HepG2 (cell line): ENCODE data around the gene MYL2. TPM values are rescaled to one million over a fixed set of nuclear protein-coding genes. Genes with fewer than 3 reads are reported as not detected.
A peak's percentile ranks its signal among the peaks of the same experiment; 100 is the strongest.

Experiments used
- ATAC-seq: fragments of 200-7000 bp; cut with Tn5 transposase; 3 replicates; pipeline ENCODE4 v1.9.1; 2020; ENCODE audit warnings: mild to moderate bottlenecking, moderate library complexity
- BruUV-seq: library from RNA; stranded (reverse); fragments of 400-500 nt; replicated peaks from 2 replicates; lab custom pipeline; 2021; lab: Mats Ljungman, UMichigan
- CTCF ChIA-PET: fragments of 300-600 bp; formaldehyde crosslinking; extraction: SDS; loops from one replicate; lab custom pipeline; 2021; ENCODE audit warnings: low total read pairs, inconsistent platforms, low intra/inter-chr PET ratio; lab: Yijun Ruan, JAX
- POLR2A ChIA-PET: fragments of 350-600 bp; sonication (Branson Sonifier 250); formaldehyde crosslinking; loops from one replicate; lab custom pipeline; 2020; ENCODE audit warnings: antibody characterized with exemption, inconsistent platforms; lab: Yijun Ruan, JAX
- DNase-seq: peaks from one replicate; pipeline ENCODE4 v3.0.0-alpha.2; 2015; ENCODE audit warnings: low spot score
- FAIRE-seq: peaks from 3 replicates; lab custom pipeline; 2011; peaks lifted over from hg19 to GRCh38; lab: Jason Lieb, UNC
- H2AFZ ChIP-seq: one replicate; pipeline ENCODE4 v1.6.1; 2011; ENCODE audit warnings: low read length, inconsistent platforms
- H3K27ac ChIP-seq: fragments of 300-600 bp; 3 replicates; pipeline ENCODE4 v1.8.0; 2011; ENCODE audit warnings: mixed run types, mild to moderate bottlenecking, mixed read lengths, low read length, inconsistent platforms; ENCODE audit not compliant: insufficient read depth; ENCODE audit errors: extremely low read length
- H3K27me3 ChIP-seq, 2 experiments: fragments of 200-600 bp in 1 of 2; 2 replicates in 1 of 2; 3 replicates in 1 of 2; pipeline versions ENCODE4 v1.6.0 to v1.8.0; 2011; ENCODE audit warnings: low read length in 2 of 2, mild to moderate bottlenecking in 2 of 2, moderate library complexity in 2 of 2, inconsistent platforms in 1 of 2; ENCODE audit not compliant: insufficient read depth in 2 of 2, control insufficient read depth in 1 of 2
- H3K36me3 ChIP-seq, 2 experiments: fragments of 200-600 bp in 1 of 2; replicated peaks in 1 of 2; 2 replicates in 1 of 2; 3 replicates in 1 of 2; pipeline versions ENCODE4 v1.5.1 to v1.8.0; 2011; ENCODE audit warnings: low read length in 2 of 2, inconsistent platforms in 1 of 2; ENCODE audit not compliant: insufficient read depth in 2 of 2, control insufficient read depth in 1 of 2
- H3K4me1 ChIP-seq: 2 replicates; pipeline ENCODE4 v1.5.1; 2012; ENCODE audit warnings: low read length, inconsistent platforms; ENCODE audit not compliant: insufficient read depth
- H3K4me2 ChIP-seq: 2 replicates; pipeline ENCODE4 v1.6.0; 2011; ENCODE audit warnings: low read depth, low read length, inconsistent platforms
- H3K4me3 ChIP-seq, 3 experiments: fragments of 200-600 bp in 1 of 3; sonication (generic), shearing (Covaris generic) in 1 of 3; replicated peaks in 1 of 3; 2 replicates each; pipeline ENCODE4 v1.5.1; 2011 to 2016; ENCODE audit warnings: low read length in 3 of 3, inconsistent platforms in 2 of 3, low read depth in 2 of 3, mild to moderate bottlenecking in 2 of 3, control low read depth in 1 of 3, mixed read lengths in 1 of 3; ENCODE audit not compliant: insufficient read depth in 1 of 3
- H3K79me2 ChIP-seq: one replicate; pipeline ENCODE4 v1.6.1; 2011; ENCODE audit warnings: low read length, inconsistent platforms; ENCODE audit not compliant: insufficient read depth
- H3K9ac ChIP-seq: 2 replicates; pipeline ENCODE4 v1.6.0; 2011; ENCODE audit warnings: mild to moderate bottlenecking, low read depth, low read length, inconsistent platforms; ENCODE audit not compliant: insufficient read depth
- H3K9me3 ChIP-seq: 2 replicates; pipeline ENCODE4 v1.5.1; 2012; ENCODE audit warnings: mild to moderate bottlenecking, low read length
- H4K20me1 ChIP-seq: 2 replicates; pipeline ENCODE4 v1.6.0; 2011; ENCODE audit warnings: inconsistent platforms, mild to moderate bottlenecking, low read length, moderate library complexity; ENCODE audit not compliant: insufficient read depth
- CC2D1A ChIP-seq: sonication (generic); formaldehyde crosslinking; IDR thresholded peaks from 2 replicates; pipeline ENCODE4 v1.8.1; 2023; ENCODE audit warnings: mild to moderate bottlenecking, missing genetic modification reagents
- FOXO1 ChIP-seq: sonication (generic); formaldehyde crosslinking; IDR thresholded peaks from 2 replicates; pipeline ENCODE4 v1.4.0; 2020; ENCODE audit warnings: missing genetic modification reagents
- HOXA3 ChIP-seq: sonication (generic); formaldehyde crosslinking; IDR thresholded peaks from 2 replicates; pipeline ENCODE4 v1.5.0; 2020; ENCODE audit warnings: missing genetic modification reagents
- KLF6 ChIP-seq: IDR thresholded peaks from 2 replicates; pipeline ENCODE4 v1.8.0; 2016; ENCODE audit warnings: missing biosample characterization, missing genetic modification reagents
- ZBTB42 ChIP-seq: sonication (generic); formaldehyde crosslinking; IDR thresholded peaks from 2 replicates; pipeline ENCODE4 v1.5.0; 2020; ENCODE audit warnings: mild to moderate bottlenecking, missing genetic modification reagents
- ZNF547 ChIP-seq: sonication (generic); formaldehyde crosslinking; IDR thresholded peaks from 2 replicates; pipeline ENCODE4 v1.5.1; 2020; ENCODE audit warnings: mild to moderate bottlenecking, missing genetic modification reagents
- ZNF558 ChIP-seq: sonication (generic); formaldehyde crosslinking; IDR thresholded peaks from 2 replicates; pipeline ENCODE4 v1.9.0; 2022; ENCODE audit warnings: mild to moderate bottlenecking, missing genetic modification reagents, borderline replicate concordance
- ZNF629 ChIP-seq: sonication (generic); formaldehyde crosslinking; conservative IDR thresholded peaks from 2 replicates; pipeline ENCODE4 v1.5.0; 2020; ENCODE audit warnings: missing genetic modification reagents
- ZNF891 ChIP-seq: sonication (generic); formaldehyde crosslinking; IDR thresholded peaks from 2 replicates; pipeline ENCODE4 v1.5.0; 2020; ENCODE audit warnings: mild to moderate bottlenecking, missing genetic modification reagents
- WGBS: methylation state at CpG from one replicate; pipeline ENCODE4 v1.1.6; 2017; ENCODE audit warnings: low lambda C conversion rate; 5-methylcytosine and 5-hydroxymethylcytosine counted together
- in situ Hi-C: cut with HindIII; loops from 2 replicates; pipeline ENCODE4 v1.10.0; 2017; ENCODE audit warnings: low pct_unique_long_range_greater_than_20kb; ENCODE audit not compliant: extremely low pct_ligation_motif_present
- intact Hi-C: fragments of 100-400 bp; cut with micrococcal nuclease; formaldehyde crosslinking; loops from one replicate; pipeline ENCODE4 v1.10.0; 2022; ENCODE audit not compliant: unreplicated experiment
- polyA plus RNA-seq, 8 experiments: library from polyadenylated mRNA; depleted of rRNA in 3 of 8; stranded (reverse) in 7 of 8; unstranded in 1 of 8; fragments of >200 nt; fragmentation: Illumina TruSeq in 4 of 8; extraction: Trizol in 4 of 8; gene quantifications; 2 replicates each; pipeline versions ENCODE4 v1.2.1 to v1.2.3, GENCODE V29; 2011 to 2016; ENCODE audit warnings: low read depth in 4 of 8, missing spikeins in 1 of 8, mixed read lengths in 1 of 8; ENCODE audit not compliant: insufficient read depth in 1 of 8
- total RNA-seq, 5 experiments: library from RNA; depleted of rRNA; stranded (reverse); fragments of >200 nt; fragmentation: Illumina TruSeq; extraction: Trizol; gene quantifications; 2 replicates each; pipeline ENCODE4 v1.2.3, GENCODE V29; 2016; ENCODE audit warnings: low read depth in 1 of 5

MYL2 gene
- total and polyA plus RNA-seq, 2 of the 13 experiments (the other 11 are each of a cell fraction or from before 2014, with no cell fraction given) = not detected

DNA sequence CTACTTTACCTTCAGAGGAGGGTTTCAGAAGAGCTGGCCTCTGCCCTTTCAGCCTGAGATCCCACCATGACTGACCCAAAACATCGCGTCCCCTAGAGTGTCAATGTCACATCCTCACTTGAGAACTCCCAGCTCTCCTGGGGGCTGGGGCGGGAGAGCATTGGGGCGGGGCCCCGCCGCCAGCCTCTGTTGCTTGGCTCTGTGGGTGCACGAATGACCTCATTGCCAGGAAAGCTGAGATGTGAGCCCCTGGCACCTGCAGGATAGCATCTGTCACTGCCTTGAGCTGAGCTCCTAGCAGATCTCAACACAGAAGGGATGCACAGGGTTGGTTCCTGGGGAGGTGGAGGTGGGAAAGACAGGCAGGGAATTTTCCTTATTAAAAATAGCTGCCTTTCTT, 20.6 kb upstream of the MYL2 start:
- Histone ChIP-seq H3K27ac (no peak overlapping the region), H3K9me3 (0 out of 2 replicates have a peak, but pooled peaks cover 2% of the 10 kb centered on the region), H3K4me1 (no peaks in the 10 kb centered on the region), H3K4me3 (no peak overlapping the region), H2AFZ (no peak overlapping the region), H3K79me2 (no peaks in the 10 kb centered on the region), H3K4me2 (no peak overlapping the region), H3K36me3 (no peaks in the 10 kb centered on the region), H3K9ac (no peak overlapping the region), H3K27me3 (no peaks in the 10 kb centered on the region; a peak in 3 of 5 replicates), H4K20me1 (no peaks in the 10 kb centered on the region)
- ChIA-PET POLR2A (no interaction called here), CTCF (no interaction called here)
- FAIRE-seq (no peak), DNase-seq (no peak), ATAC-seq (no peak)
- intact Hi-C loops (no loop called here), in situ Hi-C loops (no loop called here)
- BruUV-seq = no TSS peak
- WGBS = 0% methylated on average over 2 of the region's 7 CpGs
- TF ChIP-seq CC2D1A (CRISPR knock-in tag) (no peak), ZNF558 (CRISPR knock-in tag) (no peak), FOXO1 (CRISPR knock-in tag) (no peak), KLF6 (no peak)

DNA sequence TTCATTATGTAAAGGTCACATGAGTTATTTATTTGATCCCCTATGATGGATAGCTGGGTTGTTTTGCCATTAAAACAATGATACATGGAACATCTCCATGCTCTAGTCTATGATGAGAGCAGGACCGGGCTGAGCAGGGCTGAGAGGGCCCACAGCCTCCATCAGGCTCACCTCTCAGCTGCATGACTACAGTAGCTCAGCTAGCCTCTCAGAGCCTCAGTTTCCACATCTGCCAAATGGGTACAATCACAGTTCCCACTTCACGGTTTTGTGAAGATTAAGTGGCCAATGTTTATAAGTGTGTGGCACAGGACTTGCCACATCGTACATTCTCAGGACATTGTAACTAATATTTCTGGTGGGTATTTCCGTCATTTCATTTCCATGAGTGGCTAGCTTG, 19.9 kb upstream of the MYL2 start:
- H3K79me2 ChIP-seq = no peaks in the 10 kb centered on the region
- 6% methylated on average over 4 of the region's 4 CpGs for WGBS
- in situ Hi-C loops (no loop called here), intact Hi-C loops (no loop called here)
- FAIRE-seq (no peak), DNase-seq (no peak), ATAC-seq (no peak)
- H3K4me3 ChIP-seq = no peak overlapping the region
- POLR2A ChIA-PET = no interaction called here
- no peaks in the 10 kb centered on the region for H4K20me1 ChIP-seq
- no peaks in the 10 kb centered on the region for H3K9me3 ChIP-seq
- CTCF ChIA-PET = no interaction called here
- H3K4me2 ChIP-seq = no peak overlapping the region
- BruUV-seq = no TSS peak
- H3K27me3 ChIP-seq = no peaks in the 10 kb centered on the region; a peak in 3 of 5 replicates
- no peak overlapping the region for H3K27ac ChIP-seq
- H2AFZ ChIP-seq = no peak overlapping the region
- H3K4me1 ChIP-seq = no peaks in the 10 kb centered on the region
- H3K36me3 ChIP-seq = no peaks in the 10 kb centered on the region
- TF ChIP-seq ZBTB42 (CRISPR knock-in tag) (no peak), ZNF547 (CRISPR knock-in tag) (no peak), ZNF891 (no peak), HOXA3 (CRISPR knock-in tag) (no peak), ZNF629 (CRISPR knock-in tag) (peak; percentile 83)
- H3K9ac ChIP-seq = no peak overlapping the region
